Germinal center (tissue), 1 donor: ENCODE measurements around the gene SYNJ2BP.

ENCODE experiments used
- DNase-seq: peaks from one replicate; pipeline ENCODE4 v3.0.0; 2012; ENCODE audit warnings: mixed read lengths, low spot score

The SYNJ2BP gene

DNA sequence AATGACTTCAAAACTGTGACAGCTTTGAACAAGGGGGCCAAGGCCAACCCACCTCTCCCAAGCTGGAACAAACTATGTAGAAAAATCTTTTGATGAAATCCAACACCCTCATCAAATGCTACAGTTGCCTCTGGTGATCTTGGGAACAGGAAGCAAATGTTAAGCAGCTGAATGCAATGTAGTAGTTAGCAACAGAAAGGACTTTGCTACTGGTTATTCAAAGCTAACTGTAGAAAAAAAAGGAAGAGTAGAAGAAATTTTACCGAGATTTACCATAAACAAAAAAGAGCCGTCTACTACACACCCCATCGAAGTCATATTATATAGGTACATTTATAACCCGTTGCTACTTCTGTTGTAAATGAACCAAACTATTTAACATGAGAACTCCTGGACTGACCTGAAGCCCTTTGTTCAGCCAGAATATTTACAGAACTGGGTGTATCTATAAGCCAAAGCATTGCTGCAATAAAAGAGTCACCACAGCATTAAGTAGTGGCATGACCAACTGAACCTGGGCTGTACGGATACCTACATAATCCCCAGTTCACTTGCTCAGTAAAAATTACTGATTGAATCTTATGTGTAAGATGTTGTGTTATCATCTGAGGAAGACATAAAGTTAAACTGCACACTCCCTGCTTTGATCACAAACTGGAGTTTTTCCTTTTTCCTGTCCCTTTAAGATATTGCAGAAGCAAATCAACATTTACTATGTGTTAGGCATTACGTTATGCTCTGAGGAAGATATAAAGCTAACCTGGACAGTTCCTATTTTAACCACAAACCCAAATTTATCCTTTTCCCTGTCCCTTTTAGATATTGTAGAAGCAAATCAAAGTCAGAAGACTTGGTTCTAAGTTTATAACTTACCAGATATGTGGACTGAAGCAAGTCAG, 25.1 kb downstream of the SYNJ2BP start:
- DNase-seq: no peak

- no peak for DNase-seq
These were observed 34.4 kb downstream of the SYNJ2BP start for GRCh38 chr14:70382536-70382935.

- DNase-seq: no peak
These were observed 36.1 kb downstream of the SYNJ2BP start for GRCh38 chr14:70380824-70381223.

GRCh38 chr14:70378696-70379095, 38.2 kb downstream of the SYNJ2BP start:
- DNase-seq: no peak
